ENCODE results near the gene UBE2G1. TPM values are rescaled to one million over a fixed set of nuclear protein-coding genes. Genes with fewer than 3 reads are reported as not detected.

Gene UBE2G1
- total and polyA plus RNA-seq, 4 donors, result 8.0 to 47.5 (median 34.4) TPM

- TF ChIP-seq, protein P1, sequence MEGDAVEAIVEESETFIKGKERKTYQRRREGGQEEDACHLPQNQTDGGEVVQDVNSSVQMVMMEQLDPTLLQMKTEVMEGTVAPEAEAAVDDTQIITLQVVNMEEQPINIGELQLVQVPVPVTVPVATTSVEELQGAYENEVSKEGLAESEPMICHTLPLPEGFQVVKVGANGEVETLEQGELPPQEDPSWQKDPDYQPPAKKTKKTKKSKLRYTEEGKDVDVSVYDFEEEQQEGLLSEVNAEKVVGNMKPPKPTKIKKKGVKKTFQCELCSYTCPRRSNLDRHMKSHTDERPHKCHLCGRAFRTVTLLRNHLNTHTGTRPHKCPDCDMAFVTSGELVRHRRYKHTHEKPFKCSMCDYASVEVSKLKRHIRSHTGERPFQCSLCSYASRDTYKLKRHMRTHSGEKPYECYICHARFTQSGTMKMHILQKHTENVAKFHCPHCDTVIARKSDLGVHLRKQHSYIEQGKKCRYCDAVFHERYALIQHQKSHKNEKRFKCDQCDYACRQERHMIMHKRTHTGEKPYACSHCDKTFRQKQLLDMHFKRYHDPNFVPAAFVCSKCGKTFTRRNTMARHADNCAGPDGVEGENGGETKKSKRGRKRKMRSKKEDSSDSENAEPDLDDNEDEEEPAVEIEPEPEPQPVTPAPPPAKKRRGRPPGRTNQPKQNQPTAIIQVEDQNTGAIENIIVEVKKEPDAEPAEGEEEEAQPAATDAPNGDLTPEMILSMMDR (IDR thresholded peaks at IDR 0.05; ENCODE audit: control extremely low read depth, extremely low read depth), result no peak
- H3K4me1 ChIP-seq (ENCODE audit: control insufficient read depth in 5 of 5, insufficient read depth in 5 of 5, low read length in 5 of 5), result peaks cover 0 to 23% (median 7%) of the 10 kb centered on the region in 5 donors
- no peak overlapping the region for H3K9ac ChIP-seq (ENCODE audit: insufficient read depth in 1 of 2, low read length in 2 of 2)
- ATAC-seq (ENCODE audit: insufficient read depth, low FRiP score), result no peak
- DNase-seq, result no peak
- no peaks in the 10 kb centered on the region for H3K9me3 ChIP-seq (ENCODE audit: control insufficient read depth in 4 of 4, insufficient read depth in 3 of 4, low read length in 3 of 4)
- peaks cover 0 to 1% (median 0%) of the 10 kb centered on the region in 4 donors for H3K36me3 ChIP-seq (ENCODE audit: control insufficient read depth in 4 of 4, insufficient read depth in 4 of 4, low read length in 4 of 4)
- H3K27ac ChIP-seq (ENCODE audit: low read depth in 1 of 2, low read length in 1 of 2), result no peak overlapping the region
- H3K4me3 ChIP-seq, result no peak overlapping the region
- H3K27me3 ChIP-seq (ENCODE audit: control insufficient read depth in 3 of 3, insufficient read depth in 3 of 3, low read length in 2 of 3), result no peaks in the 10 kb centered on the region
- 79 to 86% methylated on average over 1 of the region's 1 CpG for WGBS, 2 donors
These were observed 21.5 kb downstream of the UBE2G1 start for GRCh38 chr17:4344926-4345325.

- no peaks in the 10 kb centered on the region for H3K9me3 ChIP-seq (ENCODE audit: control insufficient read depth in 4 of 4, insufficient read depth in 3 of 4, low read length in 3 of 4)
- no peak overlapping the region for H3K27ac ChIP-seq (ENCODE audit: low read depth in 1 of 2, low read length in 1 of 2)
- DNase-seq (no peak), ATAC-seq (ENCODE audit: insufficient read depth, low FRiP score) (no peak)
- 83 to 84% methylated on average over 5 of the region's 5 CpGs for WGBS, 2 donors
- H3K4me3 ChIP-seq, result no peak overlapping the region
- H3K27me3 ChIP-seq (ENCODE audit: control insufficient read depth in 3 of 3, insufficient read depth in 3 of 3, low read length in 2 of 3), result no peaks in the 10 kb centered on the region
- TF ChIP-seq, protein P1 (IDR thresholded peaks at IDR 0.05; ENCODE audit: control extremely low read depth, extremely low read depth), result no peak
- peaks cover 0 to 1% (median 0%) of the 10 kb centered on the region in 4 donors for H3K36me3 ChIP-seq (ENCODE audit: control insufficient read depth in 4 of 4, insufficient read depth in 4 of 4, low read length in 4 of 4)
- H3K9ac ChIP-seq (ENCODE audit: insufficient read depth in 1 of 2, low read length in 2 of 2), result no peak overlapping the region
- H3K4me1 ChIP-seq (ENCODE audit: control insufficient read depth in 5 of 5, insufficient read depth in 5 of 5, low read length in 5 of 5), result peaks cover 0 to 23% (median 7%) of the 10 kb centered on the region in 5 donors
These were observed 23.9 kb downstream of the UBE2G1 start for GRCh38 chr17:4342535-4342934.

DNA sequence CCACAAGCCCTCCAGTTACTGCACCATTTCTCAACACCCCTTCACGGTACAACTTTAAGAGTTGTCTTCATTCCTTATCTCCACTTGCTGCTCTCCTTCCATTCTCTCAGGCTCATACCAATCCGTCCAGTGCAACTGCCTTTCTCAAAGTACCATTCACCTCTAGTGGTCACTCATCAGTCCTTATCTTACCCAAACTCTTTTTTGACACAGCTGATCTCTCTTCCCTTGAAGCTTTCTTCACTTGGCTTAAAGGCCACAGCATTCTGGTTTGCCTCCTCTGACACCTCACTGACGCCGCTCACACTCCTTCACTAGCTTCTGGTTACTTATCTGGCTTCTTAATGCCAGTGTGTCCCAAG lies 24.9 kb downstream of the UBE2G1 start:
- ATAC-seq (ENCODE audit: insufficient read depth, low FRiP score), result no peak
- DNase-seq, result no peak
- no peak overlapping the region for H3K4me3 ChIP-seq
- TF ChIP-seq, protein P1 (IDR thresholded peaks at IDR 0.05; ENCODE audit: control extremely low read depth, extremely low read depth), result no peak
- 82 to 86% methylated on average over 4 of the region's 4 CpGs for WGBS, 2 donors
- no peaks in the 10 kb centered on the region for H3K27me3 ChIP-seq (ENCODE audit: control insufficient read depth in 3 of 3, insufficient read depth in 3 of 3, low read length in 2 of 3)
- peaks cover 0 to 23% (median 7%) of the 10 kb centered on the region in 5 donors for H3K4me1 ChIP-seq (ENCODE audit: control insufficient read depth in 5 of 5, insufficient read depth in 5 of 5, low read length in 5 of 5)
- H3K27ac ChIP-seq (ENCODE audit: low read depth in 1 of 2, low read length in 1 of 2), result peak overlapping the region in 1 of 2 donors; percentile 71
- H3K36me3 ChIP-seq (ENCODE audit: control insufficient read depth in 4 of 4, insufficient read depth in 4 of 4, low read length in 4 of 4), result peaks cover 0 to 1% (median 0%) of the 10 kb centered on the region in 4 donors
- H3K9me3 ChIP-seq (ENCODE audit: control insufficient read depth in 4 of 4, insufficient read depth in 3 of 4, low read length in 3 of 4), result no peaks in the 10 kb centered on the region
- no peak overlapping the region for H3K9ac ChIP-seq (ENCODE audit: insufficient read depth in 1 of 2, low read length in 2 of 2)

All from lung (tissue), 12 donors.